HEK293T (cell line): ENCODE measurements around the gene WIZ.

ENCODE experiments used
- BHLHE40 ChIP-seq: fragments of 450-650 bp; IDR thresholded peaks from 2 replicates; pipeline ENCODE4 v1.6.1; 2016; ENCODE audit warnings: mild to moderate bottlenecking, moderate library complexity, borderline replicate concordance
- ELF4 ChIP-seq: fragments of 450-650 bp; IDR thresholded peaks from 2 replicates; pipeline ENCODE4 v1.6.1; 2017; ENCODE audit warnings: antibody characterized with exemption
- FOXM1 ChIP-seq: fragments of 450-650 bp; IDR thresholded peaks from 2 replicates; pipeline ENCODE4 v1.6.1; 2017; ENCODE audit warnings: mild to moderate bottlenecking, borderline replicate concordance
- HDGF ChIP-seq: fragments of 450-650 bp; IDR thresholded peaks from 2 replicates; pipeline ENCODE4 v1.6.1; 2017; ENCODE audit warnings: antibody characterized with exemption, borderline replicate concordance
- LEF1 ChIP-seq: fragments of 450-650 bp; IDR thresholded peaks from 2 replicates; pipeline ENCODE4 v1.6.1; 2017; ENCODE audit warnings: mild to moderate bottlenecking, borderline replicate concordance
- NFRKB ChIP-seq: fragments of 450-650 bp; IDR thresholded peaks from 2 replicates; pipeline ENCODE4 v1.6.1; 2016; ENCODE audit warnings: mild to moderate bottlenecking, moderate library complexity
- SP1 ChIP-seq: fragments of 450-650 bp; IDR thresholded peaks from 2 replicates; pipeline ENCODE4 v1.6.1; 2017
- SUZ12 ChIP-seq: fragments of 450-650 bp; IDR thresholded peaks from 2 replicates; pipeline ENCODE4 v1.6.1; 2016; ENCODE audit warnings: mild to moderate bottlenecking
- TARDBP ChIP-seq: fragments of 450-650 bp; IDR thresholded peaks from 2 replicates; pipeline ENCODE4 v1.6.1; 2016
- ZNF384 ChIP-seq: fragments of 450-650 bp; IDR thresholded peaks from 2 replicates; pipeline ENCODE4 v1.6.1; 2016

- TF ChIP-seq ELF4 (no peak), BHLHE40 (no peak), FOXM1 (no peak), ZNF384 (no peak), SP1 (no peak), LEF1 (no peak), NFRKB (no peak), TARDBP (no peak), HDGF (no peak), SUZ12 (no peak)
Measured at GRCh38 chr19:15468675-15469512, 19.1 kb upstream of the WIZ start.
